Measurements from ENCODE around the gene C14orf180. TPM values are rescaled to one million over a fixed set of nuclear protein-coding genes. Genes with fewer than 3 reads are reported as not detected.

C14orf180 gene
- total RNA-seq, 1 experiment from 2014 or later = not detected

DNA sequence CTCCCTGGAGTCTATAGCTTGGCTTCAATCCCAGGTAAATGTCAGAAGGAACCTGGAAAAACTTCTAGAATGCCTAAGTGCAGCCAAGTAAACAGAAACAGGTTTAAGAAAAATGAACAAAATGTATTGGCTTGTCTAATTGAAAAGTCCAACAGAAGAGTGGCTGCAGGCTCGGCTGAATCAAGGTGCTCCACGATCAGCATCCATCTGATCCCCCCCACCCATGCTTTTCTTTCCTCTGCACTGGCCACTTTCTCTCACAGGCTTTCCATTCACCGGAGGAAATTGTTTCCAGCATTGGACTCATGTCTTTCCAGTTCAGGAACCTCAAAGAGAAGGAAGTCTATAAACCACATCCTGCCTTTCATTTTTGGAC, 42.0 kb upstream of the C14orf180 start:
- in situ Hi-C loops (cut with HindIII; ENCODE audit: low pct_unique_long_range_greater_than_20kb, low sequenced_read_pairs) = no loop called here
- POLR2A ChIA-PET = no interaction called here
- no peak overlapping the region for H3K27ac ChIP-seq (ENCODE audit: low read length)
- TF ChIP-seq, protein P1, sequence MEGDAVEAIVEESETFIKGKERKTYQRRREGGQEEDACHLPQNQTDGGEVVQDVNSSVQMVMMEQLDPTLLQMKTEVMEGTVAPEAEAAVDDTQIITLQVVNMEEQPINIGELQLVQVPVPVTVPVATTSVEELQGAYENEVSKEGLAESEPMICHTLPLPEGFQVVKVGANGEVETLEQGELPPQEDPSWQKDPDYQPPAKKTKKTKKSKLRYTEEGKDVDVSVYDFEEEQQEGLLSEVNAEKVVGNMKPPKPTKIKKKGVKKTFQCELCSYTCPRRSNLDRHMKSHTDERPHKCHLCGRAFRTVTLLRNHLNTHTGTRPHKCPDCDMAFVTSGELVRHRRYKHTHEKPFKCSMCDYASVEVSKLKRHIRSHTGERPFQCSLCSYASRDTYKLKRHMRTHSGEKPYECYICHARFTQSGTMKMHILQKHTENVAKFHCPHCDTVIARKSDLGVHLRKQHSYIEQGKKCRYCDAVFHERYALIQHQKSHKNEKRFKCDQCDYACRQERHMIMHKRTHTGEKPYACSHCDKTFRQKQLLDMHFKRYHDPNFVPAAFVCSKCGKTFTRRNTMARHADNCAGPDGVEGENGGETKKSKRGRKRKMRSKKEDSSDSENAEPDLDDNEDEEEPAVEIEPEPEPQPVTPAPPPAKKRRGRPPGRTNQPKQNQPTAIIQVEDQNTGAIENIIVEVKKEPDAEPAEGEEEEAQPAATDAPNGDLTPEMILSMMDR (IDR thresholded peaks at IDR 0.05) = no peak
- no peaks in the 10 kb centered on the region for H3K36me3 ChIP-seq (ENCODE audit: control insufficient read depth, insufficient read depth, low read length)
- no peak overlapping the region for H3K4me3 ChIP-seq (ENCODE audit: low read depth in 2 of 2, low read length in 2 of 2)
- ATAC-seq (no peak), DNase-seq (ENCODE audit: low read depth, low spot score) (no peak)
- CTCF ChIA-PET = no interaction called here
- H3K4me1 ChIP-seq (ENCODE audit: control insufficient read depth, insufficient read depth, low read length) = no peaks in the 10 kb centered on the region
- no TSS peak for BruUV-seq (replicated peaks)
- peaks cover 10% of the 10 kb centered on the region for H3K27me3 ChIP-seq (ENCODE audit: control insufficient read depth, insufficient read depth, low read length)
- no peaks in the 10 kb centered on the region for H3K9me3 ChIP-seq (ENCODE audit: control insufficient read depth, insufficient read depth, low read depth, low read length)
- intact Hi-C loops (cut with micrococcal nuclease; ENCODE audit: unreplicated experiment) = no loop called here

DNA sequence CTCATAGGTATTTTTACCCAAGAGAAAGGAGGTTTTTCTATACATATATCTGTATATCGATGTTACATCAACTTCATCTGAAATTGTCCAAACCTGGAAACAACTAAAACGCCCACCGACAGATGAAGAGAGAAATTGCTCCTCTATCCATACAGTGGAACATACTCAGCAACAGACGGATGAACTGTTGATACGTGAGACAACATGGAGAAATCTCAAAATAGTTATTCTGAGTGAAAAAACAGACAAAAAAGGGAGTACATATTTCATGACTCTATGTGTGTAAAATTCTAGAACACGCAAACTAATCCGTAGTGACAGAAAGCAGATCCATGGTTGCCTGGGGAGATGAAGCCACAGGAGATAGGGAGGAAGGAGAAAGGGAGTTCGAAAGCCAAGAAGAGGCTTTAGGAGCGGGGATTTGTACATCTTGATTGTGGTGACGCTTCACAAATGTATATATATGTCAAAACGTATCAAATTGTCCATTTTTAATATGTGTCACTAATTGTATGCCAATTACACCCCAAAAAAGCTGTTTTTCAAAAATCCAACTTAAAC, 37.6 kb upstream of the C14orf180 start:
- in situ Hi-C loops (cut with HindIII; ENCODE audit: low pct_unique_long_range_greater_than_20kb, low sequenced_read_pairs) = no loop called here
- TF ChIP-seq POLR2AphosphoS5 (IDR thresholded peaks at IDR 0.05; ENCODE audit: low read depth, low read length) (no peak), SIN3A (IDR thresholded peaks at IDR 0.05; ENCODE audit: borderline replicate concordance, insufficient read depth, low read depth, low read length) (no peak), TCF7L2 (IDR thresholded peaks at IDR 0.05; ENCODE audit: low read depth, low read length) (no peak)
- TF ChIP-seq, protein P1 (IDR thresholded peaks at IDR 0.05) = no peak
- TF ChIP-seq, protein P2, sequence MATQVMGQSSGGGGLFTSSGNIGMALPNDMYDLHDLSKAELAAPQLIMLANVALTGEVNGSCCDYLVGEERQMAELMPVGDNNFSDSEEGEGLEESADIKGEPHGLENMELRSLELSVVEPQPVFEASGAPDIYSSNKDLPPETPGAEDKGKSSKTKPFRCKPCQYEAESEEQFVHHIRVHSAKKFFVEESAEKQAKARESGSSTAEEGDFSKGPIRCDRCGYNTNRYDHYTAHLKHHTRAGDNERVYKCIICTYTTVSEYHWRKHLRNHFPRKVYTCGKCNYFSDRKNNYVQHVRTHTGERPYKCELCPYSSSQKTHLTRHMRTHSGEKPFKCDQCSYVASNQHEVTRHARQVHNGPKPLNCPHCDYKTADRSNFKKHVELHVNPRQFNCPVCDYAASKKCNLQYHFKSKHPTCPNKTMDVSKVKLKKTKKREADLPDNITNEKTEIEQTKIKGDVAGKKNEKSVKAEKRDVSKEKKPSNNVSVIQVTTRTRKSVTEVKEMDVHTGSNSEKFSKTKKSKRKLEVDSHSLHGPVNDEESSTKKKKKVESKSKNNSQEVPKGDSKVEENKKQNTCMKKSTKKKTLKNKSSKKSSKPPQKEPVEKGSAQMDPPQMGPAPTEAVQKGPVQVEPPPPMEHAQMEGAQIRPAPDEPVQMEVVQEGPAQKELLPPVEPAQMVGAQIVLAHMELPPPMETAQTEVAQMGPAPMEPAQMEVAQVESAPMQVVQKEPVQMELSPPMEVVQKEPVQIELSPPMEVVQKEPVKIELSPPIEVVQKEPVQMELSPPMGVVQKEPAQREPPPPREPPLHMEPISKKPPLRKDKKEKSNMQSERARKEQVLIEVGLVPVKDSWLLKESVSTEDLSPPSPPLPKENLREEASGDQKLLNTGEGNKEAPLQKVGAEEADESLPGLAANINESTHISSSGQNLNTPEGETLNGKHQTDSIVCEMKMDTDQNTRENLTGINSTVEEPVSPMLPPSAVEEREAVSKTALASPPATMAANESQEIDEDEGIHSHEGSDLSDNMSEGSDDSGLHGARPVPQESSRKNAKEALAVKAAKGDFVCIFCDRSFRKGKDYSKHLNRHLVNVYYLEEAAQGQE (IDR thresholded peaks at IDR 0.05; ENCODE audit: insufficient read depth in 1 of 2, low read depth in 2 of 2, low read length in 1 of 2) = no peak
- H3K27ac ChIP-seq (ENCODE audit: low read length) = no peak overlapping the region
- ATAC-seq (no peak), DNase-seq (ENCODE audit: low read depth, low spot score) (no peak)
- POLR2A ChIA-PET = no interaction called here
- no peaks in the 10 kb centered on the region for H3K4me1 ChIP-seq (ENCODE audit: control insufficient read depth, insufficient read depth, low read length)
- peaks cover 10% of the 10 kb centered on the region for H3K27me3 ChIP-seq (ENCODE audit: control insufficient read depth, insufficient read depth, low read length)
- intact Hi-C loops (cut with micrococcal nuclease; ENCODE audit: unreplicated experiment) = no loop called here
- no TSS peak for BruUV-seq (replicated peaks)
- H3K9me3 ChIP-seq (ENCODE audit: control insufficient read depth, insufficient read depth, low read depth, low read length) = no peaks in the 10 kb centered on the region
- no peak overlapping the region for H3K4me3 ChIP-seq (ENCODE audit: low read depth in 2 of 2, low read length in 2 of 2)
- no peaks in the 10 kb centered on the region for H3K36me3 ChIP-seq (ENCODE audit: control insufficient read depth, insufficient read depth, low read length)
- CTCF ChIA-PET = no interaction called here
